Breast epithelium (tissue), 4 donors: ENCODE results near the gene GPR153. TPM values are rescaled to one million over a fixed set of nuclear protein-coding genes. Genes with fewer than 3 reads are reported as not detected.

ENCODE experiments used
- DNase-seq, 2 donors: peaks; one replicate each; pipeline ENCODE4 v3.0.0-alpha.2; 2019; ENCODE audit warnings: low spot score in 2 of 2
- H3K27ac ChIP-seq, 2 donors: fragments of 200-600 bp; sonication (generic) in 1 of 2; one replicate each; pipeline ENCODE4 v1.5.1; 2016 to 2019; ENCODE audit warnings: mild to moderate bottlenecking in 1 of 2
- H3K27me3 ChIP-seq, 2 donors: fragments of 200-600 bp; sonication (generic) in 1 of 2; one replicate each; pipeline versions ENCODE4 v1.5.1 to v1.6.0; 2017 to 2019; ENCODE audit warnings: control low read depth in 1 of 2, mild to moderate bottlenecking in 1 of 2
- H3K36me3 ChIP-seq: fragments of 200-600 bp; one replicate; pipeline ENCODE4 v1.5.1; 2019
- H3K4me1 ChIP-seq, 2 donors: fragments of 200-600 bp; sonication (generic); one replicate each; pipeline ENCODE4 v1.5.1; 2016 to 2019; ENCODE audit warnings: control low read depth in 1 of 2
- H3K4me3 ChIP-seq, 3 donors: fragments of 200-600 bp; sonication (generic); 1 replicate in 2 of 3; 2 replicates in 1 of 3; pipeline ENCODE4 v1.5.1; 2016 to 2019; ENCODE audit warnings: mild to moderate bottlenecking in 3 of 3, moderate library complexity in 2 of 3
- H3K9me3 ChIP-seq, 2 donors: fragments of 200-600 bp; sonication (generic) in 1 of 2; one replicate each; pipeline ENCODE4 v1.5.1; 2016 to 2019; ENCODE audit warnings: control low read depth in 1 of 2
- CTCF ChIP-seq, 3 donors: fragments of 450-650 bp; IDR thresholded peaks; one replicate each; pipeline ENCODE4 v1.5.1; 2016 to 2017; ENCODE audit warnings: antibody characterized with exemption in 3 of 3, mild to moderate bottlenecking in 3 of 3, moderate library complexity in 3 of 3
- POLR2A ChIP-seq: fragments of 450-650 bp; IDR thresholded peaks from one replicate; pipeline ENCODE4 v1.6.1; 2016; ENCODE audit warnings: antibody characterized with exemption, mild to moderate bottlenecking, moderate library complexity
- POLR2AphosphoS5 ChIP-seq, 3 donors: sonication (generic); formaldehyde crosslinking; IDR thresholded peaks; one replicate each; pipeline ENCODE4 v1.6.1; 2017; ENCODE audit warnings: antibody characterized with exemption in 3 of 3
- intact Hi-C: fragments of 100-400 bp; cut with DNase I; formaldehyde crosslinking; loops from one replicate; pipeline ENCODE4 v1.15.1; 2023; ENCODE audit warnings: low total_unique reads
- total RNA-seq, 3 donors: library from RNA; depleted of rRNA; stranded (reverse); fragments of >200 nt; gene quantifications; one replicate each; pipeline ENCODE4 v1.1.0, GENCODE V29; 2016

The GPR153 gene
- total RNA-seq, 3 donors from 2014 or later, result 5.4 to 34.6 (median 6.6) TPM

- Histone ChIP-seq H3K4me3 (no peak within 1 kb of the TSS), H3K27ac (no peak within 1 kb of the TSS), H3K36me3 (no peaks in the 10 kb centered on the region), H3K9me3 (no peaks in the 10 kb centered on the region), H3K27me3 (peaks cover 29 to 78% of the 10 kb centered on the region in 2 donors), H3K4me1 (peaks cover 8 to 10% of the 10 kb centered on the region in 2 donors)
- intact Hi-C loops, result loop anchor here (2.0 kb wide), 1 partner anchor 97 kb away; no protein-coding TSS in a partner anchor
- TF ChIP-seq CTCF (IDR thresholded peaks at IDR 0.05), result no peak
- TF ChIP-seq POLR2AphosphoS5 (IDR thresholded peaks at IDR 0.05), result no peak
- TF ChIP-seq POLR2A, result no peak
- DNase-seq, result no peak
Observed at GRCh38 chr1:6243993-6244392, 16.9 kb downstream of the GPR153 start, which contains the start of gene HES3. Gene HES3 (plus strand): TSS chr1:6244179. CDS start chr1:6244366, 187 bp downstream.

- no peaks in the 10 kb centered on the region for H3K36me3 ChIP-seq
- H3K4me1 ChIP-seq, result peaks cover 8 to 10% of the 10 kb centered on the region in 2 donors
- intact Hi-C loops, result no loop called here
- DNase-seq, result no peak
- H3K27me3 ChIP-seq, result peaks cover 25 to 74% of the 10 kb centered on the region in 2 donors
- no peaks in the 10 kb centered on the region for H3K9me3 ChIP-seq
- H3K27ac ChIP-seq, result no peak overlapping the region
- TF ChIP-seq POLR2A (no peak), POLR2AphosphoS5 (IDR thresholded peaks at IDR 0.05) (no peak), CTCF (IDR thresholded peaks at IDR 0.05) (no peak)
- no peak overlapping the region for H3K4me3 ChIP-seq
Observed at GRCh38 chr1:6243053-6243834, 17.7 kb downstream of the GPR153 start.

GRCh38 chr1:6241887-6242740, 18.8 kb downstream of the GPR153 start:
- TF ChIP-seq POLR2A (no peak), POLR2AphosphoS5 (IDR thresholded peaks at IDR 0.05) (no peak), CTCF (IDR thresholded peaks at IDR 0.05) (no peak)
- Histone ChIP-seq H3K4me1 (peaks cover 8 to 10% of the 10 kb centered on the region in 2 donors), H3K9me3 (no peaks in the 10 kb centered on the region), H3K4me3 (peak overlapping the region in 2 of 3 donors; percentile 9 to 53), H3K27ac (no peak overlapping the region), H3K27me3 (peaks cover 25 to 67% of the 10 kb centered on the region in 2 donors), H3K36me3 (no peaks in the 10 kb centered on the region)
- intact Hi-C loops, result no loop called here
- no peak for DNase-seq

- DNase-seq, result no peak
- H3K4me1 ChIP-seq, result peaks cover 8 to 10% of the 10 kb centered on the region in 2 donors
- peak overlapping the region in 1 of 3 donors; percentile 53 for H3K4me3 ChIP-seq
- peaks cover 25 to 64% of the 10 kb centered on the region in 2 donors for H3K27me3 ChIP-seq
- intact Hi-C loops, result no loop called here
- H3K36me3 ChIP-seq, result no peaks in the 10 kb centered on the region
- H3K9me3 ChIP-seq, result no peaks in the 10 kb centered on the region
- H3K27ac ChIP-seq, result no peak overlapping the region
- TF ChIP-seq POLR2A, result no peak
Observed at GRCh38 chr1:6241107-6241886, 19.6 kb downstream of the GPR153 start.
